Fibroblast of lung (primary cell): ENCODE data around the gene SLC8A2.

Experiments
- EZH2 ChIP-seq: IDR thresholded peaks from 2 replicates; pipeline ENCODE4 v1.5.1; 2012; ENCODE audit warnings: low read length, control low read depth, mild to moderate bottlenecking; ENCODE audit errors: missing control alignments
- TF ChIP-seq, protein P1 (sequence below), 2 donors: IDR thresholded peaks in 1 of 2; conservative IDR thresholded peaks in 1 of 2; 1 replicate in 1 of 2; 2 replicates in 1 of 2; pipeline ENCODE4 v1.5.1; 2011 to 2012; ENCODE audit warnings: low read length in 2 of 2, control low read depth in 1 of 2, inconsistent platforms in 1 of 2, low read depth in 1 of 2, mild to moderate bottlenecking in 1 of 2

- TF ChIP-seq, protein P1, sequence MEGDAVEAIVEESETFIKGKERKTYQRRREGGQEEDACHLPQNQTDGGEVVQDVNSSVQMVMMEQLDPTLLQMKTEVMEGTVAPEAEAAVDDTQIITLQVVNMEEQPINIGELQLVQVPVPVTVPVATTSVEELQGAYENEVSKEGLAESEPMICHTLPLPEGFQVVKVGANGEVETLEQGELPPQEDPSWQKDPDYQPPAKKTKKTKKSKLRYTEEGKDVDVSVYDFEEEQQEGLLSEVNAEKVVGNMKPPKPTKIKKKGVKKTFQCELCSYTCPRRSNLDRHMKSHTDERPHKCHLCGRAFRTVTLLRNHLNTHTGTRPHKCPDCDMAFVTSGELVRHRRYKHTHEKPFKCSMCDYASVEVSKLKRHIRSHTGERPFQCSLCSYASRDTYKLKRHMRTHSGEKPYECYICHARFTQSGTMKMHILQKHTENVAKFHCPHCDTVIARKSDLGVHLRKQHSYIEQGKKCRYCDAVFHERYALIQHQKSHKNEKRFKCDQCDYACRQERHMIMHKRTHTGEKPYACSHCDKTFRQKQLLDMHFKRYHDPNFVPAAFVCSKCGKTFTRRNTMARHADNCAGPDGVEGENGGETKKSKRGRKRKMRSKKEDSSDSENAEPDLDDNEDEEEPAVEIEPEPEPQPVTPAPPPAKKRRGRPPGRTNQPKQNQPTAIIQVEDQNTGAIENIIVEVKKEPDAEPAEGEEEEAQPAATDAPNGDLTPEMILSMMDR (conservative IDR thresholded peaks at IDR 0.05 in 1 of 2, IDR thresholded peaks at IDR 0.05 in 1 of 2; ENCODE audit: low read depth in 1 of 2, low read length in 2 of 2) = no peak
- peak; percentile 88 for TF ChIP-seq EZH2
These were observed 50.4 kb downstream of the SLC8A2 start for GRCh38 chr19:47421244-47421786.
